Measurements from ENCODE around the gene RNU4-1.

Gene RNU4-1

DNA sequence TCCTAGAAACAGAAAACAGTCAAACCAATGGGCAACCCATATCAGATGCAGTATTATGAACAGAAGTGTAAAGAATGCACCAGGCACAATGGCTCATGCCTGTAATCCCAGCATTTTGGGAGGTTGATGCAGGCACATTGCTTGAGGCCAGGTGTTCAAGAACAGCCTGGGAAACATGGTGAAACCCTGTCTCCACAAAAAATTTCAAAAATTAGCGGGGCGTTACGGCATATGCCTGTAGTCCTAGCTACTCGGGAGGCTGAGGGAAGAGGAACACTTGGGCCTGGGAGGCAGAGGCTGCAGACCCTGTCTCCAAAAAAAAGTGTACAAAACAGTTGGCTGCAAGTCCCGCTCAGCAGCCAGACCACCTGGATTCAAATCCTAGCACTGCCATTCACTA, 32.4 kb downstream of the RNU4-1 start:
- H3F3A ChIP-seq (ENCODE audit: insufficient read depth, low read length), result no peaks in the 10 kb centered on the region
- H4K20me1 ChIP-seq (ENCODE audit: insufficient read depth, low read length), result no peaks in the 10 kb centered on the region
- no peaks in the 10 kb centered on the region for H3K36me3 ChIP-seq (ENCODE audit: insufficient read depth, low read length)
- H3K4me2 ChIP-seq (ENCODE audit: low read length), result no peak overlapping the region
- peaks cover 9% of the 10 kb centered on the region for H3K4me1 ChIP-seq (ENCODE audit: insufficient read depth, low read length, severe bottlenecking)
- H2AFZ ChIP-seq (ENCODE audit: low read length), result no peak overlapping the region
- TF ChIP-seq EZH2 (IDR thresholded peaks at IDR 0.05; ENCODE audit: borderline replicate concordance, low read length), result no peak
- TF ChIP-seq, protein P1, sequence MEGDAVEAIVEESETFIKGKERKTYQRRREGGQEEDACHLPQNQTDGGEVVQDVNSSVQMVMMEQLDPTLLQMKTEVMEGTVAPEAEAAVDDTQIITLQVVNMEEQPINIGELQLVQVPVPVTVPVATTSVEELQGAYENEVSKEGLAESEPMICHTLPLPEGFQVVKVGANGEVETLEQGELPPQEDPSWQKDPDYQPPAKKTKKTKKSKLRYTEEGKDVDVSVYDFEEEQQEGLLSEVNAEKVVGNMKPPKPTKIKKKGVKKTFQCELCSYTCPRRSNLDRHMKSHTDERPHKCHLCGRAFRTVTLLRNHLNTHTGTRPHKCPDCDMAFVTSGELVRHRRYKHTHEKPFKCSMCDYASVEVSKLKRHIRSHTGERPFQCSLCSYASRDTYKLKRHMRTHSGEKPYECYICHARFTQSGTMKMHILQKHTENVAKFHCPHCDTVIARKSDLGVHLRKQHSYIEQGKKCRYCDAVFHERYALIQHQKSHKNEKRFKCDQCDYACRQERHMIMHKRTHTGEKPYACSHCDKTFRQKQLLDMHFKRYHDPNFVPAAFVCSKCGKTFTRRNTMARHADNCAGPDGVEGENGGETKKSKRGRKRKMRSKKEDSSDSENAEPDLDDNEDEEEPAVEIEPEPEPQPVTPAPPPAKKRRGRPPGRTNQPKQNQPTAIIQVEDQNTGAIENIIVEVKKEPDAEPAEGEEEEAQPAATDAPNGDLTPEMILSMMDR (IDR thresholded peaks at IDR 0.05; ENCODE audit: low read length), result no peak
- H3K9ac ChIP-seq (ENCODE audit: low read length), result no peak overlapping the region
- no peaks in the 10 kb centered on the region for H3K79me2 ChIP-seq (ENCODE audit: insufficient read depth, low read length)
- no peak overlapping the region for H3K27ac ChIP-seq (ENCODE audit: low read depth, low read length, poor library complexity, severe bottlenecking)
- H3K9me3 ChIP-seq (ENCODE audit: low read length), result no peaks in the 10 kb centered on the region
- H3K27me3 ChIP-seq (ENCODE audit: insufficient read depth, low read length), result peaks cover 4% of the 10 kb centered on the region; the same call in 1 of the 2 replicates
- no peaks in the 10 kb centered on the region for H3K9me2 ChIP-seq (ENCODE audit: low read depth, low read length)
- H3K4me3 ChIP-seq (ENCODE audit: low read depth, low read length, poor library complexity, severe bottlenecking), result no peak overlapping the region

DNA sequence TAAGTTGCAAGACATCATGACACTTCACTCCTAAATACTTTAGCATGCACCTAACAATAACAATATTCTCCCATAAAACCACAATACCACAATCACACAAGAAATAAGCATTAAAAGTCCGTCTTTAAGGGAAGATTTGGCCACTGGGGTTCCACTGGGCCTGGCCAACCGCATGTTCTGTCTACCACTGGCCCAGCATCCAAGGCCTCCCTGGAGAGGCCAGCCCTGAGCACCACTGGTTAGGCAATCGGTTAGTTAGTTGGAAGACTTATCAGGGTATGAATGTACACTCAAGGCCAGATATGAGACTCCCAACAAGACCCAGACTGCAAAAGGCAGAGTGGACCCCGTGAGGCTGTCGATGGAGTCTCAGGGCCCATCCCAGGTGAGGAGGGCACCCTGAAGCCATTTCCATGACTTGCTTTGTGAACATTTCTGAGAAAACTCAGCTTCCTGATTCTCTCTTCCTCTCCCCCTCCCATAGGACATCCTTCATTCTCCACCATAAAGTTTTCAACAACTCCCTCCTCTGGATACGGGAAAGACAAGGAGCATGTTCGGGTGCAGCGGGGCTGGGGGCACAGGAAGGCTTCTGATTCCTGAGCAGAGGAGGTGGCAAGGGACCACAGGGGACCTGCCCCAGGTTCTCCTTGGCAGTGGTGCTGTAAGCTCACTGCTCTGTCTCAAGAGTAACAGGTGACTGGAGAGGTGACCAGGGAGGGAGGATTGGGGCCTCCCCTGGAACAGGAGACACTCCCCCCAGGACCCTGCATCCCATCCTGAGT, 33.4 kb downstream of the RNU4-1 start:
- H3K9me2 ChIP-seq (ENCODE audit: low read depth, low read length), result no peaks in the 10 kb centered on the region
- no peaks in the 10 kb centered on the region for H3F3A ChIP-seq (ENCODE audit: insufficient read depth, low read length)
- no peak overlapping the region for H2AFZ ChIP-seq (ENCODE audit: low read length)
- H3K4me1 ChIP-seq (ENCODE audit: insufficient read depth, low read length, severe bottlenecking), result peaks cover 1% of the 10 kb centered on the region
- H3K27ac ChIP-seq (ENCODE audit: low read depth, low read length, poor library complexity, severe bottlenecking), result no peak overlapping the region
- H3K4me2 ChIP-seq (ENCODE audit: low read length), result no peak overlapping the region
- H3K36me3 ChIP-seq (ENCODE audit: insufficient read depth, low read length), result no peaks in the 10 kb centered on the region
- H4K20me1 ChIP-seq (ENCODE audit: insufficient read depth, low read length), result no peaks in the 10 kb centered on the region
- peaks cover 4% of the 10 kb centered on the region; the same call in 1 of the 2 replicates for H3K27me3 ChIP-seq (ENCODE audit: insufficient read depth, low read length)
- H3K9me3 ChIP-seq (ENCODE audit: low read length), result no peaks in the 10 kb centered on the region
- no peak overlapping the region for H3K9ac ChIP-seq (ENCODE audit: low read length)
- no peak overlapping the region for H3K4me3 ChIP-seq (ENCODE audit: low read depth, low read length, poor library complexity, severe bottlenecking)
- TF ChIP-seq, protein P1 (IDR thresholded peaks at IDR 0.05; ENCODE audit: low read length), result no peak
- no peak for TF ChIP-seq EZH2 (IDR thresholded peaks at IDR 0.05; ENCODE audit: borderline replicate concordance, low read length)
- no peaks in the 10 kb centered on the region for H3K79me2 ChIP-seq (ENCODE audit: insufficient read depth, low read length)

DNA sequence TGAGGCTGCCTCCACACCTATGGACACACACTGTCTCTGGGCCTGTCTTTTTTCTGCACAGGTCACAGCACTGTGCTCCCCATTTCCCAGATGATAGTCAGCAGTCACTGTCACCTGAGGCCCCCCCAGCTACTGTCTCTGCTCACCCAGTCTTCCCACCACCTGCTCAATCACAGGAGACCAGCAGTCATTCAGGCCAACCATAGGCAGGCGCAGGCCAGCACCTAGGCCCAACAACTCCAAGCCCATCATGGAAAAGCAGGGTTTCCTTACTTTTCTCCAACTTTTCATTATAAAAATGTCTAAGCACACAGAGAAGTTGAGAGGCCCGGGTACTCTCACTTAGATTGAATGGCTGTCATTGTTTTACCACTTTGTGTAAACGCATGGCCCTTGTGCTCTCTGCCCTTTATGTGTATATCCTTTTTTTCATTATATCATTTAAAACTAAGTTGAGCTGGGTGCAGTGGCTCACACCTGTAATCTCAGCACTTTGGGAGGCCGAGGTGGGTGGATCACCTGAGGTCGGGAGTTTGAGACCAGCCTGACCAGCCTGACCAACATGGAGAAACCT, 34.6 kb downstream of the RNU4-1 start:
- no peak overlapping the region for H3K27ac ChIP-seq (ENCODE audit: low read depth, low read length, poor library complexity, severe bottlenecking)
- no peak for TF ChIP-seq EZH2 (IDR thresholded peaks at IDR 0.05; ENCODE audit: borderline replicate concordance, low read length)
- TF ChIP-seq, protein P1 (IDR thresholded peaks at IDR 0.05; ENCODE audit: low read length), result no peak
- H3K79me2 ChIP-seq (ENCODE audit: insufficient read depth, low read length), result no peaks in the 10 kb centered on the region

More for the DNA sequence above, 34.6 kb downstream of the RNU4-1 start:
- Histone ChIP-seq H3K9me3 (ENCODE audit: low read length) (no peaks in the 10 kb centered on the region), H3K36me3 (ENCODE audit: insufficient read depth, low read length) (no peaks in the 10 kb centered on the region), H3K4me1 (ENCODE audit: insufficient read depth, low read length, severe bottlenecking) (no peaks in the 10 kb centered on the region), H3K27me3 (ENCODE audit: insufficient read depth, low read length) (peaks cover 4% of the 10 kb centered on the region; the same call in 1 of the 2 replicates), H3K9ac (ENCODE audit: low read length) (no peak overlapping the region), H3F3A (ENCODE audit: insufficient read depth, low read length) (no peaks in the 10 kb centered on the region), H3K4me3 (ENCODE audit: low read depth, low read length, poor library complexity, severe bottlenecking) (no peak overlapping the region), H2AFZ (ENCODE audit: low read length) (no peak overlapping the region), H3K9me2 (ENCODE audit: low read depth, low read length) (no peaks in the 10 kb centered on the region), H3K4me2 (ENCODE audit: low read length) (no peak overlapping the region), H4K20me1 (ENCODE audit: insufficient read depth, low read length) (no peaks in the 10 kb centered on the region)
